ENCODE results near the gene EIF5B. TPM values are rescaled to one million over a fixed set of nuclear protein-coding genes. Genes with fewer than 3 reads are reported as not detected.

EIF5B gene
- total RNA-seq, 2 donors from 2014 or later = 35.9 to 36.2 TPM

- no peaks in the 10 kb centered on the region for H3K27me3 Mint-ChIP-seq
- no peaks in the 10 kb centered on the region for H3K9me3 ChIP-seq (ENCODE audit: control insufficient read depth, low read length, poor library complexity, severe bottlenecking)
- H3K36me3 Mint-ChIP-seq (ENCODE audit: low read depth) = peaks cover 20% of the 10 kb centered on the region
- H3K4me3 Mint-ChIP-seq = no peak overlapping the region
- no peak for DNase-seq
- peak overlapping the region; percentile 24 for H3K27ac Mint-ChIP-seq
- no peak for ATAC-seq
- peaks cover 7% of the 10 kb centered on the region for H3K4me1 Mint-ChIP-seq
These were observed 43.3 kb downstream of the EIF5B start for GRCh38 chr2:99380376-99381010.

GRCh38 chr2:99382143-99382542, 45.0 kb downstream of the EIF5B start:
- no peak overlapping the region for H3K4me3 Mint-ChIP-seq
- no peak for ATAC-seq
- no peak for DNase-seq
- no peak overlapping the region for H3K27ac Mint-ChIP-seq
- peaks cover 10% of the 10 kb centered on the region for H3K4me1 Mint-ChIP-seq
- H3K27me3 Mint-ChIP-seq = no peaks in the 10 kb centered on the region
- H3K36me3 Mint-ChIP-seq (ENCODE audit: low read depth) = peaks cover 19% of the 10 kb centered on the region
- H3K9me3 ChIP-seq (ENCODE audit: control insufficient read depth, low read length, poor library complexity, severe bottlenecking) = no peaks in the 10 kb centered on the region

- Mint-ChIP-seq H3K4me3 (no peak overlapping the region), H3K36me3 (ENCODE audit: low read depth) (peaks cover 13% of the 10 kb centered on the region), H3K4me1 (peaks cover 14% of the 10 kb centered on the region), H3K27ac (no peak overlapping the region), H3K27me3 (no peaks in the 10 kb centered on the region)
- ATAC-seq (no peak), DNase-seq (no peak)
- H3K9me3 ChIP-seq (ENCODE audit: control insufficient read depth, low read length, poor library complexity, severe bottlenecking) = no peaks in the 10 kb centered on the region
These were observed 48.8 kb downstream of the EIF5B start for GRCh38 chr2:99386011-99386410.

GRCh38 chr2:99388892-99389291, 51.7 kb downstream of the EIF5B start:
- Mint-ChIP-seq H3K36me3 (ENCODE audit: low read depth) (peaks cover 8% of the 10 kb centered on the region), H3K4me1 (peaks cover 14% of the 10 kb centered on the region), H3K27ac (peak overlapping the region; percentile 79), H3K27me3 (no peaks in the 10 kb centered on the region), H3K4me3 (no peak overlapping the region)
- ATAC-seq = no peak
- no peak for DNase-seq
- H3K9me3 ChIP-seq (ENCODE audit: control insufficient read depth, low read length, poor library complexity, severe bottlenecking) = no peaks in the 10 kb centered on the region

- no peak for DNase-seq
- ATAC-seq = no peak
- Mint-ChIP-seq H3K27me3 (no peaks in the 10 kb centered on the region), H3K27ac (no peak overlapping the region), H3K36me3 (ENCODE audit: low read depth) (peaks cover 6% of the 10 kb centered on the region), H3K4me3 (no peak overlapping the region), H3K4me1 (peaks cover 14% of the 10 kb centered on the region)
- H3K9me3 ChIP-seq (ENCODE audit: control insufficient read depth, low read length, poor library complexity, severe bottlenecking) = no peaks in the 10 kb centered on the region
These were observed 52.2 kb downstream of the EIF5B start for GRCh38 chr2:99389371-99389770.

- ATAC-seq (no peak), DNase-seq (no peak)
- no peaks in the 10 kb centered on the region for H3K27me3 Mint-ChIP-seq
- H3K36me3 Mint-ChIP-seq (ENCODE audit: low read depth) = peaks cover 2% of the 10 kb centered on the region
- no peak overlapping the region for H3K27ac Mint-ChIP-seq
- H3K9me3 ChIP-seq (ENCODE audit: control insufficient read depth, low read length, poor library complexity, severe bottlenecking) = no peaks in the 10 kb centered on the region
- H3K4me1 Mint-ChIP-seq = peaks cover 10% of the 10 kb centered on the region
- no peak overlapping the region for H3K4me3 Mint-ChIP-seq
These were observed 52.8 kb downstream of the EIF5B start for GRCh38 chr2:99389946-99390345.

- no peak for DNase-seq
- peak overlapping the region; percentile 88 for H3K27ac Mint-ChIP-seq
- H3K9me3 ChIP-seq (ENCODE audit: control insufficient read depth, low read length, poor library complexity, severe bottlenecking) = no peaks in the 10 kb centered on the region
- H3K27me3 Mint-ChIP-seq = no peaks in the 10 kb centered on the region
- peaks cover 2% of the 10 kb centered on the region for H3K4me1 Mint-ChIP-seq
- peak overlapping the region; percentile 36 for H3K4me3 Mint-ChIP-seq
- no peak for ATAC-seq
- H3K36me3 Mint-ChIP-seq (ENCODE audit: low read depth) = peaks cover 15% of the 10 kb centered on the region
These were observed 58.5 kb downstream of the EIF5B start for GRCh38 chr2:99395589-99396130.

GRCh38 chr2:99397266-99397920, 60.2 kb downstream of the EIF5B start:
- Mint-ChIP-seq H3K27ac (no peak overlapping the region), H3K4me3 (no peak overlapping the region), H3K27me3 (no peaks in the 10 kb centered on the region), H3K36me3 (ENCODE audit: low read depth) (peaks cover 15% of the 10 kb centered on the region), H3K4me1 (peaks cover 2% of the 10 kb centered on the region)
- no peaks in the 10 kb centered on the region for H3K9me3 ChIP-seq (ENCODE audit: control insufficient read depth, low read length, poor library complexity, severe bottlenecking)
- no peak for ATAC-seq
- no peak for DNase-seq

- DNase-seq = no peak
- no peak overlapping the region for H3K4me3 Mint-ChIP-seq
- ATAC-seq = no peak
- H3K27ac Mint-ChIP-seq = peak overlapping the region; percentile 19
- H3K9me3 ChIP-seq (ENCODE audit: control insufficient read depth, low read length, poor library complexity, severe bottlenecking) = no peaks in the 10 kb centered on the region
- no peaks in the 10 kb centered on the region for H3K27me3 Mint-ChIP-seq
- H3K36me3 Mint-ChIP-seq (ENCODE audit: low read depth) = peaks cover 15% of the 10 kb centered on the region
- peaks cover 2% of the 10 kb centered on the region for H3K4me1 Mint-ChIP-seq
These were observed 61.1 kb downstream of the EIF5B start for GRCh38 chr2:99398303-99398702.

GRCh38 chr2:99399063-99399462, 61.9 kb downstream of the EIF5B start:
- DNase-seq (no peak), ATAC-seq (no peak)
- H3K36me3 Mint-ChIP-seq (ENCODE audit: low read depth) = peaks cover 15% of the 10 kb centered on the region
- peaks cover 4% of the 10 kb centered on the region for H3K4me1 Mint-ChIP-seq
- no peaks in the 10 kb centered on the region for H3K9me3 ChIP-seq (ENCODE audit: control insufficient read depth, low read length, poor library complexity, severe bottlenecking)
- H3K27me3 Mint-ChIP-seq = no peaks in the 10 kb centered on the region
- H3K4me3 Mint-ChIP-seq = no peak overlapping the region
- H3K27ac Mint-ChIP-seq = peak overlapping the region; percentile 2

- H3K36me3 Mint-ChIP-seq (ENCODE audit: low read depth) = peaks cover 15% of the 10 kb centered on the region
- no peak for ATAC-seq
- peak overlapping the region; percentile 2 for H3K27ac Mint-ChIP-seq
These were observed 62.6 kb downstream of the EIF5B start for GRCh38 chr2:99399795-99400194.

GRCh38 chr2:99401841-99402240, 64.7 kb downstream of the EIF5B start:
- H3K4me1 Mint-ChIP-seq = peaks cover 2% of the 10 kb centered on the region
- H3K36me3 Mint-ChIP-seq (ENCODE audit: low read depth) = peaks cover 12% of the 10 kb centered on the region
- no peaks in the 10 kb centered on the region for H3K27me3 Mint-ChIP-seq

More at GRCh38 chr2:99399795-99400194, 62.6 kb downstream of the EIF5B start:
- DNase-seq = no peak
- peaks cover 4% of the 10 kb centered on the region for H3K4me1 Mint-ChIP-seq
- H3K9me3 ChIP-seq (ENCODE audit: control insufficient read depth, low read length, poor library complexity, severe bottlenecking) = no peaks in the 10 kb centered on the region
- H3K4me3 Mint-ChIP-seq = no peak overlapping the region
- no peaks in the 10 kb centered on the region for H3K27me3 Mint-ChIP-seq

GRCh38 chr2:99403084-99403483, 65.9 kb downstream of the EIF5B start:
- DNase-seq = no peak
- ATAC-seq = no peak
- H3K36me3 Mint-ChIP-seq (ENCODE audit: low read depth) = peaks cover 7% of the 10 kb centered on the region

More at GRCh38 chr2:99401841-99402240, 64.7 kb downstream of the EIF5B start:
- ATAC-seq (no peak), DNase-seq (no peak)
- Mint-ChIP-seq H3K4me3 (no peak overlapping the region), H3K27ac (peak overlapping the region; percentile 79)
- no peaks in the 10 kb centered on the region for H3K9me3 ChIP-seq (ENCODE audit: control insufficient read depth, low read length, poor library complexity, severe bottlenecking)

More at GRCh38 chr2:99403084-99403483, 65.9 kb downstream of the EIF5B start:
- Mint-ChIP-seq H3K4me1 (peaks cover 2% of the 10 kb centered on the region), H3K4me3 (no peak overlapping the region), H3K27ac (peak overlapping the region; percentile 79), H3K27me3 (no peaks in the 10 kb centered on the region)
- H3K9me3 ChIP-seq (ENCODE audit: control insufficient read depth, low read length, poor library complexity, severe bottlenecking) = no peaks in the 10 kb centered on the region
